ENCODE results near the gene NKG7.
A peak's percentile ranks its signal among the peaks of the same experiment; 100 is the strongest.

The NKG7 gene

GRCh38 chr19:51371186-51371690, 1.2 kb downstream of the NKG7 start:
- Histone ChIP-seq H2AFZ (ENCODE audit: low read depth, low read length, severe bottlenecking) (no peak overlapping the region), H3K27ac (ENCODE audit: low read depth, low read length) (no peak overlapping the region), H4K20me1 (ENCODE audit: low read depth, low read length) (no peaks in the 10 kb centered on the region), H3K4me2 (ENCODE audit: low read depth, low read length, poor library complexity, severe bottlenecking) (no peak overlapping the region), H3K9me3 (ENCODE audit: insufficient read depth, low read length) (no peaks in the 10 kb centered on the region), H3K79me2 (ENCODE audit: insufficient read depth, low read length) (no peaks in the 10 kb centered on the region), H3K36me3 (ENCODE audit: low read length) (no peaks in the 10 kb centered on the region), H3F3A (ENCODE audit: insufficient read depth) (no peaks in the 10 kb centered on the region), H3K9me2 (replicated peaks; ENCODE audit: insufficient read depth, low read length) (no peaks in the 10 kb centered on the region), H3K27me3 (ENCODE audit: low read length) (no peaks in the 10 kb centered on the region), H3K9ac (ENCODE audit: low read length) (no peak overlapping the region), H3K4me3 (ENCODE audit: insufficient read depth, low read length, poor library complexity, severe bottlenecking) (no peak overlapping the region)
- TF ChIP-seq, protein P1, sequence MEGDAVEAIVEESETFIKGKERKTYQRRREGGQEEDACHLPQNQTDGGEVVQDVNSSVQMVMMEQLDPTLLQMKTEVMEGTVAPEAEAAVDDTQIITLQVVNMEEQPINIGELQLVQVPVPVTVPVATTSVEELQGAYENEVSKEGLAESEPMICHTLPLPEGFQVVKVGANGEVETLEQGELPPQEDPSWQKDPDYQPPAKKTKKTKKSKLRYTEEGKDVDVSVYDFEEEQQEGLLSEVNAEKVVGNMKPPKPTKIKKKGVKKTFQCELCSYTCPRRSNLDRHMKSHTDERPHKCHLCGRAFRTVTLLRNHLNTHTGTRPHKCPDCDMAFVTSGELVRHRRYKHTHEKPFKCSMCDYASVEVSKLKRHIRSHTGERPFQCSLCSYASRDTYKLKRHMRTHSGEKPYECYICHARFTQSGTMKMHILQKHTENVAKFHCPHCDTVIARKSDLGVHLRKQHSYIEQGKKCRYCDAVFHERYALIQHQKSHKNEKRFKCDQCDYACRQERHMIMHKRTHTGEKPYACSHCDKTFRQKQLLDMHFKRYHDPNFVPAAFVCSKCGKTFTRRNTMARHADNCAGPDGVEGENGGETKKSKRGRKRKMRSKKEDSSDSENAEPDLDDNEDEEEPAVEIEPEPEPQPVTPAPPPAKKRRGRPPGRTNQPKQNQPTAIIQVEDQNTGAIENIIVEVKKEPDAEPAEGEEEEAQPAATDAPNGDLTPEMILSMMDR (IDR thresholded peaks at IDR 0.05; ENCODE audit: insufficient read depth, low read length, poor library complexity, severe bottlenecking) = no peak
- no peak for TF ChIP-seq EZH2phosphoT487 (conservative IDR thresholded peaks at IDR 0.05; ENCODE audit: low read length)

GRCh38 chr19:51370230-51370629, 2.2 kb downstream of the NKG7 start:
- H3K4me2 ChIP-seq (ENCODE audit: low read depth, low read length, poor library complexity, severe bottlenecking) = no peak overlapping the region
- H3K36me3 ChIP-seq (ENCODE audit: low read length) = no peaks in the 10 kb centered on the region
- H3K4me3 ChIP-seq (ENCODE audit: insufficient read depth, low read length, poor library complexity, severe bottlenecking) = no peak overlapping the region
- no peak overlapping the region for H3K9ac ChIP-seq (ENCODE audit: low read length)
- H3K27ac ChIP-seq (ENCODE audit: low read depth, low read length) = no peak overlapping the region
- H2AFZ ChIP-seq (ENCODE audit: low read depth, low read length, severe bottlenecking) = no peak overlapping the region
- no peaks in the 10 kb centered on the region for H3K27me3 ChIP-seq (ENCODE audit: low read length)
- peaks cover 9% of the 10 kb centered on the region; the same call in 1 of the 2 replicates for H3K79me2 ChIP-seq (ENCODE audit: insufficient read depth, low read length)
- H3F3A ChIP-seq (ENCODE audit: insufficient read depth) = peaks cover 4% of the 10 kb centered on the region; the same call in 1 of the 2 replicates
- no peaks in the 10 kb centered on the region for H3K9me2 ChIP-seq (replicated peaks; ENCODE audit: insufficient read depth, low read length)
- no peaks in the 10 kb centered on the region for H4K20me1 ChIP-seq (ENCODE audit: low read depth, low read length)
- TF ChIP-seq, protein P1 (IDR thresholded peaks at IDR 0.05; ENCODE audit: insufficient read depth, low read length, poor library complexity, severe bottlenecking) = no peak
- TF ChIP-seq EZH2phosphoT487 (conservative IDR thresholded peaks at IDR 0.05; ENCODE audit: low read length) = no peak
- no peaks in the 10 kb centered on the region for H3K9me3 ChIP-seq (ENCODE audit: insufficient read depth, low read length)

DNA sequence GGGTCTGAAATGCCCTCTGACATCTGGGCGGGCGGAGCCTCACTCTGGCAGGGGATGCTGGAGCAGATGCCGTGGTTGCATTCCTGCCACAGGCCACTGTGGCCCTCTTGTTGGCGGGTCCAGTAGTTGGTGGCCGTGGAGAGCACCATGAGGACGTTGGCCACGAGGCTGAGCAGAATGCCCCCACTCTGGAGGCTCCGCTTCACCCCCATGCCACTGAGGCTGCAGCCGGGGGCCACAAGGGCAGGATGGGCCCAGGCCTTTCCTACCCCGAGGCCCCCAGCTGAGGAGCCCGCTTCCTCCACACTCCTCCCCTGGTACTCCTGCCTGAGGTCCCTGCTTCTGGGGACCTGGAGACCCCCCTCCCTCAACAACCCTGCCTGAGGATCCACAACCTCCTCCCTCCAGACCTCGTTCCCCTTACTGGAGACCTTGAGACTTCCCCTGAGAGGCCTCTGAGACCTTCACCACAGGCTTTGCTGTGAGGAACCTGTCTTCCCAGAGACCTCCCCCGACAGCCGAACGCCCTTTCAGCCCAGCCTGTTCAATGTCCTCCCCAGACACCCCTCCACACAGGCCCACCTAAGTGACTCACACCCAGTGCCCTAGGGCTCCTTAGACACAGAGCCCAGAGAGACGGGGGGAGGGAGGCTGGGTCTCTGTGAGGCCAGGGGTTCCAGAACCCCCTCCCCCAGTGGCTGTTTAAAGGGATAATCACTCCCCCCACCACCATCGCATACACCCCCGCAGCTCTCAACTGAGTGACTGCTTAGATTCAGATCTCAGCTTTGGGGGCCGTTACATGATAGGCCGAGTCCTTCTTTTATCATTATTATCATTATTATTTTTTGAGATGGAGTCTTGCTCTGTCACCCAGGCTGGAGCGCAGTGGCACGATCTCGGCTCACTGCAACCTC, 3.8 kb downstream of the NKG7 start, which contains the start of gene CLDND2:
TSS of gene CLDND2 (minus strand) at position 638 of the 917 bp plus-strand sequence. CDS start at position 212, 426 bp downstream.
- Histone ChIP-seq H3F3A (ENCODE audit: insufficient read depth) (peaks cover 4% of the 10 kb centered on the region; the same call in 1 of the 2 replicates), H3K79me2 (ENCODE audit: insufficient read depth, low read length) (peaks cover 16% of the 10 kb centered on the region; the same call in 1 of the 2 replicates), H3K9me2 (replicated peaks; ENCODE audit: insufficient read depth, low read length) (no peaks in the 10 kb centered on the region), H3K9ac (ENCODE audit: low read length) (peak within 1 kb of the TSS; percentile 97), H4K20me1 (ENCODE audit: low read depth, low read length) (no peaks in the 10 kb centered on the region), H3K9me3 (ENCODE audit: insufficient read depth, low read length) (no peaks in the 10 kb centered on the region), H3K27me3 (ENCODE audit: low read length) (no peaks in the 10 kb centered on the region), H2AFZ (ENCODE audit: low read depth, low read length, severe bottlenecking) (peak within 1 kb of the TSS; percentile 89), H3K4me3 (ENCODE audit: insufficient read depth, low read length, poor library complexity, severe bottlenecking) (peak within 1 kb of the TSS; percentile 76), H3K27ac (ENCODE audit: low read depth, low read length) (peak within 1 kb of the TSS; percentile 54), H3K36me3 (ENCODE audit: low read length) (no peaks in the 10 kb centered on the region), H3K4me2 (ENCODE audit: low read depth, low read length, poor library complexity, severe bottlenecking) (peak within 1 kb of the TSS; percentile 69)
- TF ChIP-seq, protein P1 (IDR thresholded peaks at IDR 0.05; ENCODE audit: insufficient read depth, low read length, poor library complexity, severe bottlenecking) = no peak
- TF ChIP-seq EZH2phosphoT487 (conservative IDR thresholded peaks at IDR 0.05; ENCODE audit: low read length) = no peak

All from SU-DHL-6 (cell line).